Brain microvascular endothelial cell (primary cell): ENCODE data around the gene FRMD3.

Source experiments
- DNase-seq: peaks from one replicate; pipeline ENCODE4 v3.0.0-alpha.2; 2020
- H3K27ac ChIP-seq: fragments of 250-450 bp; sonication (Bioruptor Pico); 2 replicates; pipeline ENCODE4 v1.5.1; 2020; ENCODE audit warnings: mild to moderate bottlenecking, moderate library complexity
- H3K27me3 ChIP-seq: fragments of 250-450 bp; sonication (Bioruptor Pico); replicated peaks from 2 replicates; pipeline ENCODE4 v1.5.1; 2020; ENCODE audit warnings: mild to moderate bottlenecking
- H3K36me3 ChIP-seq: fragments of 250-450 bp; sonication (Bioruptor Pico); replicated peaks from 2 replicates; pipeline ENCODE4 v1.5.1; 2020; ENCODE audit warnings: mild to moderate bottlenecking
- H3K4me3 ChIP-seq: 2 replicates; pipeline ENCODE4 v1.5.1; 2011; ENCODE audit warnings: low read depth, mild to moderate bottlenecking, control low read depth, low read length, moderate library complexity
- in situ Hi-C: cut with HindIII; loops from 2 replicates; pipeline ENCODE4 v1.10.0; 2017; ENCODE audit warnings: low sequenced_read_pairs, low pct_ligation_motif_present
- TF ChIP-seq, protein P1 (sequence below): IDR thresholded peaks from 2 replicates; pipeline ENCODE4 v1.5.1; 2011; ENCODE audit warnings: low read depth, mild to moderate bottlenecking, moderate library complexity, low read length, control low read depth, inconsistent platforms; ENCODE audit errors: missing control alignments

Gene FRMD3

DNA sequence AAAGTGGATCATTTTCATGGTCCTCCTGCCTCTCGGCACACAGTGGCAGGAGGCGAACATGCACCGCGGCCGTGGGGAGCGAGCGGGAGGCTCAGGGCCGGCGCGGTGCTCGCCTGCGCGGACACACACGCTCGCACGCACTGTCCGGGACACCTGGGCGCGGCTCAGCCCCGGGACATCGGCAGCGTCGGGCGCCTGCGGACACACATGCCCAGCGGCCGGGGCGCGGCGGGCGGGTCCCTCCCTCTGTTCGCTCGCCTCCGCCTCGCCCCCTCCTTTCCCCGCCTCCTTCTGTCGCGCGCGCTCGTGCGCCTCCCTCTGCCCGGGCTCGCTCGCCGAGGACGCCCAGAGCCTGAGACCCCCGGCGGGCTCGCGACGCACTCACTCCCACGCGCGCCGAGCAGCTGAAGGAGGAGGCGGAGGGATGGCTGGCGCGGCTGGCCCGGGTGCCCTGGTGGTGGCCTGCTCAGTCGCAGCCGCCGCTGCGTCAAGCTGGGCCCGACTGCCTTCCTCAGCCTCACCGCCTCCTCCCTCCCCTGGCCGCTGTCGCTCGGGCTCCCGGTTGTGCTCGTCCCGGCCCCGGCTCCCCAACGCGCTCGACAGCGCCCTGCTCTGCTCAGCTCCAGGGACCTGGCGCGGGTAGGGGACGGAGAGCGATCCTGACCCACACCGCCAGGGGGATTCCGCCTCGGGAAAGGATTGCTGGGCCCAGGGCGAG is at the start of gene FRMD3:
Gene FRMD3, minus strand, starts transcription at position 230 of the 718 bp plus-strand sequence. Its CDS starts 170 bp downstream, at position 60.
- DNase-seq = peak; percentile 38
- TF ChIP-seq, protein P1, sequence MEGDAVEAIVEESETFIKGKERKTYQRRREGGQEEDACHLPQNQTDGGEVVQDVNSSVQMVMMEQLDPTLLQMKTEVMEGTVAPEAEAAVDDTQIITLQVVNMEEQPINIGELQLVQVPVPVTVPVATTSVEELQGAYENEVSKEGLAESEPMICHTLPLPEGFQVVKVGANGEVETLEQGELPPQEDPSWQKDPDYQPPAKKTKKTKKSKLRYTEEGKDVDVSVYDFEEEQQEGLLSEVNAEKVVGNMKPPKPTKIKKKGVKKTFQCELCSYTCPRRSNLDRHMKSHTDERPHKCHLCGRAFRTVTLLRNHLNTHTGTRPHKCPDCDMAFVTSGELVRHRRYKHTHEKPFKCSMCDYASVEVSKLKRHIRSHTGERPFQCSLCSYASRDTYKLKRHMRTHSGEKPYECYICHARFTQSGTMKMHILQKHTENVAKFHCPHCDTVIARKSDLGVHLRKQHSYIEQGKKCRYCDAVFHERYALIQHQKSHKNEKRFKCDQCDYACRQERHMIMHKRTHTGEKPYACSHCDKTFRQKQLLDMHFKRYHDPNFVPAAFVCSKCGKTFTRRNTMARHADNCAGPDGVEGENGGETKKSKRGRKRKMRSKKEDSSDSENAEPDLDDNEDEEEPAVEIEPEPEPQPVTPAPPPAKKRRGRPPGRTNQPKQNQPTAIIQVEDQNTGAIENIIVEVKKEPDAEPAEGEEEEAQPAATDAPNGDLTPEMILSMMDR = peak; percentile 82

DNA sequence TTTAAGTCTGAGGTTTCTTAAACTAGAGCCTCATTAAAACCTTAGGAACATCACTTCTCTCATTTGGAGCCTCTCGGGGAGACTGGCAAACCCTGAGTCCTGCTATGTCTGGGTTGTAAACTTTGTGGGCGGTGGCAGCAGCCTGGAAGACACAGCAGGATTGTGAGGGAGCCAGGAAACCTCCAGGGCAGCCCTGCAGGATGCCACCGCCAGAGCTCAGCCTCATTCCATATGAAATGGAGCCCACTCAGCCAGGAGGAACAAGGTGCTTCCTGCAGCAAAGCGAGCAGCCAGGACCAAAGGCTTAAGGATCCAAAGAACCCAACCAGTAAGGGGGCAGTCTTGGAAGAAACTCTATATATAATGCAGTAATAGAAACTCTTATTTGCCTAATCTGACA is 46.8 kb upstream of the FRMD3 start:
- DNase-seq = no peak
- in situ Hi-C loops = no loop called here

More for the DNA sequence above, at the start of gene FRMD3:
- Histone ChIP-seq H3K36me3 (no peaks in the 10 kb centered on the region), H3K27me3 (peaks cover 8% of the 10 kb centered on the region), H3K4me3 (peak within 1 kb of the TSS; percentile 59), H3K27ac (no peak within 1 kb of the TSS)
- in situ Hi-C loops = no loop called here

DNA sequence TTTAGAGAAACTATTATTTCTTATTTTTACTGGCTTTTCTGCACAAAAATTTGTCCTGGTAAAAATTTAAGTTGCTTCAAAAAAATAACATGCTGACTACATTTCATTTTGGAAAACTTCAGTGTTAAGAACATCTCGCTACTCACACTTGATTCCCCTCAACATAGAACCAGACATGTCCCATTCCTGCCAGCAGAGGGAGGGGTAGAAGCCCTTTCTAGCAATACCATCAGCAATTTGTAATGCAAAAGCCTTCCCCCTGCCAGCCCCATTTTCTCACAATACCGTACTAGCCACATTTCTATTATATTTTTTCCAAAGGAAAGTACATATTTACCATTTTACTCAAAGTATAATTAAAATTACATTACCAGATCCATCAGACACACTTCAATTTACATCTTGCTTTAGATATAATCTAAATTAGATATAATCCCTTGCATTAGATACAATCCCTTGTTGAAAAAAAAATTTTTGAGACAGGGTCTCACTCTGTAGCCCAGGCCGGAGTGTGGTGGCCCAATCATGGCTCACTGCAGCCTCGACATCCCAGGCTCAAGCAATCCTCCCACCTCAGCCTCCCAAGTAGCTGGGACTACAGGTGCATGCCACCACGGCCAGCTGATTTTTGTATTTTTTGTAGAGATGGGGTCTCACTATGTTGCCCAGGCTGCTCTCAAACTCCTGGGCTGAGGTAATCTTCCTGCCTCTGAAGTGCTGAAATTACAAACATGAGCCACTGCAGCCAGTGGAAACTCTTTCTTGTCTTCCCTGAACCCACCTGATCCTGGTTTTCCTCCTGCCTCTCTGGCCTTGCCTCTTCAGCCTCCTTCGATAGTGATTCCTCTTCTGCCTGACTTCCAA is 45.2 kb upstream of the FRMD3 start:
- TF ChIP-seq, protein P1 = peak; percentile 88
- Histone ChIP-seq H3K27me3 (no peaks in the 10 kb centered on the region), H3K4me3 (no peak overlapping the region), H3K36me3 (no peaks in the 10 kb centered on the region), H3K27ac (no peak overlapping the region)
- in situ Hi-C loops = no loop called here
- peak; percentile 75 for DNase-seq

More for the DNA sequence above, 46.8 kb upstream of the FRMD3 start:
- H3K4me3 ChIP-seq = no peak overlapping the region
- no peaks in the 10 kb centered on the region for H3K27me3 ChIP-seq
- H3K36me3 ChIP-seq = no peaks in the 10 kb centered on the region
- H3K27ac ChIP-seq = no peak overlapping the region
- TF ChIP-seq, protein P1 = no peak

DNA sequence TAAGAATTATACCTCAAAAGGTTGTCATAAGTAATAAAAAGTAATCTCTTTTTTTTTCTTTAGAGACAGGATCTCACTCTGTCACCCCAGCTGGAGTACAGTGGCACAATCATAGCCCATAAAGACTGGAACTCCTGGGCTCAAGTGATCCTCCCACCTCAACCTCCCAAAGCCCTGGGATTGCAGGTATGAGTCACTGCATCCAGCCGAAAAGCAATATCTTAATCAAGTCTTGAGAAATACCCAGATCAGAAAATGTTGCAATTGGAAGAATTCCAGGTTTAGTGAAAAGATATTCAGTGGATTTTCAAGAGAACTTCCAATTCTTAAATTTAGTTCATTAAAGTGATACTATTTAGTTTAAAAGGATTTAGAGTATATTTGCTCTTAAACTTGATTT is 43.8 kb upstream of the FRMD3 start:
- in situ Hi-C loops = no loop called here
- no peaks in the 10 kb centered on the region for H3K36me3 ChIP-seq
- no peak overlapping the region for H3K4me3 ChIP-seq
- H3K27me3 ChIP-seq = no peaks in the 10 kb centered on the region
- TF ChIP-seq, protein P1 = no peak
- peak; percentile 57 for DNase-seq
- H3K27ac ChIP-seq = no peak overlapping the region

DNA sequence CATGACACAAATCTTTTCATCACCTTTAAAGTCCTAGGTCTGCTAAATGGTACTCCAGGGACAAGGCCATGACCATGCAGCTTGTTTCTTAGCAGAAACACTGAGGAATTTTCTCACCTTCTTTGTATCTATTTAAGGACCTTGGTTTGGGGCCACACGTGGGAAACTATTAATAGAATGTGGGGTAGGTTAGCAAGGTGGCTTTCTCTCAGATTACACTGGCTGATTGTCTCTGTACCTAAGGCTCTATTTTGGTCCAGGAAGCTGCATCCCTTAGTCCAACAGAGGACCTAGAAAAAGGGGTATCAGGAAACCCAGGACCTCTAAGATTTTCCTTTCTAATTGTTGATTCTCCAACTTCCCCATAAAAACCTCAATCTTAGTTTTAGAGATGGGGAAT is 36.3 kb upstream of the FRMD3 start:
- H3K4me3 ChIP-seq = no peak overlapping the region
- H3K27ac ChIP-seq = no peak overlapping the region
- H3K36me3 ChIP-seq = no peaks in the 10 kb centered on the region
- no peaks in the 10 kb centered on the region for H3K27me3 ChIP-seq
- TF ChIP-seq, protein P1 = no peak
- DNase-seq = no peak
- in situ Hi-C loops = no loop called here
